BJ (cell line): ENCODE measurements around the gene SPEM3. TPM values are rescaled to one million over a fixed set of nuclear protein-coding genes. Genes with fewer than 3 reads are reported as not detected.

Experiments used
- CTCF ChIA-PET: fragments of 350-600 bp; formaldehyde crosslinking; extraction: SDS; loops from one replicate; lab custom pipeline; 2021; ENCODE audit warnings: antibody characterized with exemption, inconsistent platforms; lab: Yijun Ruan, JAX
- POLR2A ChIA-PET: fragments of 300-600 bp; sonication (Branson Sonifier 250); formaldehyde crosslinking; extraction: SDS; loops from one replicate; lab custom pipeline; 2021; ENCODE audit warnings: antibody characterized with exemption; lab: Charles Lee
- DNase-seq: peaks from one replicate; pipeline ENCODE4 v3.0.0-alpha.2; 2011; ENCODE audit warnings: low read depth
- H3K27me3 ChIP-seq: 2 replicates; pipeline ENCODE4 v1.6.0; 2011; ENCODE audit warnings: low read length; ENCODE audit not compliant: control insufficient read depth, insufficient read depth
- H3K36me3 ChIP-seq: 2 replicates; pipeline ENCODE4 v1.5.1; 2011; ENCODE audit warnings: low read length; ENCODE audit not compliant: control insufficient read depth, insufficient read depth
- H3K4me3 ChIP-seq: 2 replicates; pipeline ENCODE4 v1.5.1; 2011; ENCODE audit warnings: low read depth, mild to moderate bottlenecking, control low read depth, low read length
- polyA plus RNA-seq: library from polyadenylated mRNA; depleted of rRNA; stranded (reverse); fragments of >200 nt; gene quantifications from 2 replicates; pipeline ENCODE4 v1.2.3, GENCODE V29; 2011
- TF ChIP-seq, protein P1 (sequence below): IDR thresholded peaks from 2 replicates; pipeline ENCODE4 v1.5.1; 2011; ENCODE audit warnings: low read depth, mild to moderate bottlenecking, control low read depth, inconsistent platforms, low read length, moderate library complexity; ENCODE audit not compliant: insufficient read depth

SPEM3 gene
- polyA plus RNA-seq, 1 experiment: not detected

DNA sequence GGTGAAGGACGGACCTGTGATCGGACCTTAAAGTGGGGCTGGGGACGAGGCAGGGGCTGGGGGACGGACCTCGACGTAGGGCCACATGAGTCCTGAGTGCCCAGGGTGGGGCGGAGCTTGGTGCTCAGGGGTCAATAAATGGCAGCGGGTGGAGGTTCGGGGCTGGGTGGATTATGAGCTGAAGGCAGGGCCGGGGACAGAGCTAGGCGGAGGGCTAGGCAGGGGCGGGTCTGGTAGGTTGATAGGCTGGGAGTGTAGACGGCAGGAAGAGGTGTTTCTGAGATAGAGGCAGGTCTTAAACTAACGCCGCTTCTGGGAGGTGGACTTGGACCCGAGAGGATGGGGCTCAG, 16.9 kb downstream of the SPEM3 start:
- CTCF ChIA-PET: interaction anchor here (0.9 kb wide), 1 partner anchor 31 kb away, joined by 3 read pairs; no protein-coding TSS in a partner anchor
- Histone ChIP-seq H3K36me3 (no peaks in the 10 kb centered on the region), H3K4me3 (peak overlapping the region; percentile 33), H3K27me3 (peaks cover 22% of the 10 kb centered on the region)
- POLR2A ChIA-PET: interaction anchor here (0.8 kb wide), 1 partner anchor 39 kb away, joined by 7 read pairs; the partner anchor contains the start of gene POLR2A
- TF ChIP-seq, protein P1, sequence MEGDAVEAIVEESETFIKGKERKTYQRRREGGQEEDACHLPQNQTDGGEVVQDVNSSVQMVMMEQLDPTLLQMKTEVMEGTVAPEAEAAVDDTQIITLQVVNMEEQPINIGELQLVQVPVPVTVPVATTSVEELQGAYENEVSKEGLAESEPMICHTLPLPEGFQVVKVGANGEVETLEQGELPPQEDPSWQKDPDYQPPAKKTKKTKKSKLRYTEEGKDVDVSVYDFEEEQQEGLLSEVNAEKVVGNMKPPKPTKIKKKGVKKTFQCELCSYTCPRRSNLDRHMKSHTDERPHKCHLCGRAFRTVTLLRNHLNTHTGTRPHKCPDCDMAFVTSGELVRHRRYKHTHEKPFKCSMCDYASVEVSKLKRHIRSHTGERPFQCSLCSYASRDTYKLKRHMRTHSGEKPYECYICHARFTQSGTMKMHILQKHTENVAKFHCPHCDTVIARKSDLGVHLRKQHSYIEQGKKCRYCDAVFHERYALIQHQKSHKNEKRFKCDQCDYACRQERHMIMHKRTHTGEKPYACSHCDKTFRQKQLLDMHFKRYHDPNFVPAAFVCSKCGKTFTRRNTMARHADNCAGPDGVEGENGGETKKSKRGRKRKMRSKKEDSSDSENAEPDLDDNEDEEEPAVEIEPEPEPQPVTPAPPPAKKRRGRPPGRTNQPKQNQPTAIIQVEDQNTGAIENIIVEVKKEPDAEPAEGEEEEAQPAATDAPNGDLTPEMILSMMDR: no peak
- DNase-seq: no peak

DNA sequence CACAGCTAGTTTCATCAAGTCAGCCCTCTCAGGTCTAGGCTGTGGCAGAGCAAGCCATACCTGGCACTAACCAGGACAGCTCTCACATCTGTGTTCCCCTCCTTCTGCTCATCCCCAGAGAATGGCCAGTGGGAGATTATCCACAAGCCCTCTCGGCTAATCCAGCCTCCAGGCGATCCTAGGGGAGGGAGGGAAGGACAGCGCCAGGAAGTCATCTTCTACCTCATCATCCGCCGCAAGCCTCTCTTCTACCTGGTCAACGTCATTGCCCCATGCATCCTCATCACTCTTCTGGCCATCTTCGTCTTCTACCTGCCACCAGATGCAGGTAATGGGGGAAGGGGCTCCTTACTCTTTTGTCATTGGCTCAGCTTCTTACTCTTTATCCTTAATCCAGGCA, 19.8 kb downstream of the SPEM3 start:
- no peak overlapping the region for H3K4me3 ChIP-seq
- H3K27me3 ChIP-seq: peaks cover 15% of the 10 kb centered on the region
- TF ChIP-seq, protein P1: no peak
- POLR2A ChIA-PET: no interaction called here
- CTCF ChIA-PET: interaction anchor here (1.1 kb wide), 1 partner anchor 19 kb away, joined by 3 read pairs; no protein-coding TSS in a partner anchor
- DNase-seq: no peak
- no peaks in the 10 kb centered on the region for H3K36me3 ChIP-seq

DNA sequence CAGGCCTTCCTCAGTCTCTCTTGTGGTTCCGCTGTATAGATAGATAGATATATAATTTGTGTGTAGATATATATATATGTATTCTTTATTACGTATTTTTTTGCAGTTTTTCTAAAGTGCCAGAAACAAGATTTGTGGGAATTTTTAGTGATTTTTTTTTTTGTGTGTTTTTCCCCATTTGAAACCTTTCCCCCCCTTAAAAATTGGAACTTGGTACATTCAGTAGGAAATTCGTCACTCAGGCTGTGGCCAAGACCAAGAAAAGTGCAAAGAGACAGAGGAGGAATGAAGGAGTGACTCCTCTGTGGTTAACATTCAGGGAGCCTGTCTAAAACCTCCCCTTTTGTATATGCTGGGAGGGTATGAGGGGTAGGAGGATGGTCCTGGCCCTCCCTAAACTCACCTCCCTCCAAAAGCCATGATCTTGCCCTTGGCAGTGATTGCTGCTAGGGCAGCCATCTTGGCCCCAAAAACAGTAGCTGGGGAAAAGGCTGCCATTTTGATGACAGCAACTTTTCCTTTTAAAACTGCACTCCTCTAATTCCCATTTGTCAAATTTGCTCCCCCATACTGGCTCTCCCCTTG, 31.4 kb downstream of the SPEM3 start:
- no peaks in the 10 kb centered on the region for H3K27me3 ChIP-seq
- ChIA-PET POLR2A (no interaction called here), CTCF (interaction anchor here (0.9 to 1.3 kb wide), 2 partner anchors 15 to 23 kb away, joined by 4 read pairs; partner anchors contain the start of gene CHRNB1)
- TF ChIP-seq, protein P1: no peak
- no peak overlapping the region for H3K4me3 ChIP-seq
- no peak for DNase-seq
- H3K36me3 ChIP-seq: peaks cover 26% of the 10 kb centered on the region

DNA sequence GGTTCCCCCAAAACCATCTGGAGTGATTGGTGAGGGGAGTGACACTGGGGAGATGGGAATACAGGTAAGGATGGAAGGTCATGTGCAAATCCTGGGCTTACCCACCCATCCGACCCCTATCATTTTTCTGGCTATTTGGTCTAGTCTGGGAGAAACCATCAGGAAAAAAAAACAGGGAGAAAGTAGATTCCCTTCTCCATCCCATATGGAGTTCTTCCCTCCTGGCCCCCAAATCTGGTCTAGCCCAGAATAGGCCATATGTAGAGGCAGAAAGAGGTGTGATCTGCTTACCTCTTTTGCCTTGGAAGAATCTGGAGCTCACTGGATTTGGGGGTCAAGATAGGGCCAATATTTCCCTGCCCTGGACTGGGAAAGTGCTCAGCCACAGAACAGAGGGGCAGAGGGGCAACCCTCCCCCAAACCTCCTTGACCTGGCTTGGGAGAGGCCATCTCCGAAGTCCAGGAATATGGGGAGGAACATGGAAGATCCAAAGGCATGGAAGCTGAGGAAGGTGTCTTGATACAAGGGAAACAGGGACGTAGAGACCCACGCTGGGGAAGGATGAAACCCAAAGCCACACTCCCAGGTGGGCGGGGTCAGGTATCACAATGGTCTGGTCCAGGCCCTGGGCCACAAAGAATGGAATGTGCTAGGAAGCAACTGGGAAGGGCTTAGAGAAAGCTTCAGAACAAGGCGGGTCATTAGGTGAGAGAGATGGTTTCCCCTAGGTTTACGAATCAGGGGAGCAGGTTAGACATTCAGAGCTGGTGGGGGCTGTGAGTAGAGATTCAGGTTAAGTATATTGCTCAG, 32.4 kb downstream of the SPEM3 start:
- Histone ChIP-seq H3K36me3 (peaks cover 31% of the 10 kb centered on the region), H3K27me3 (no peaks in the 10 kb centered on the region), H3K4me3 (no peak overlapping the region)
- ChIA-PET POLR2A (no interaction called here), CTCF (interaction anchor here (0.8 to 1.3 kb wide), 3 partner anchors 16 to 33 kb away, joined by 3 to 6 read pairs (median 4); partner anchors contain the start of gene CHRNB1)
- DNase-seq: no peak
- TF ChIP-seq, protein P1: no peak
